ENCODE data around the gene ACAP1.
"Not testable (repeated sequence)": the region's sequence is repeated elsewhere in the genome, so short reads cannot be mapped to it uniquely, and the experiment has no call there.

ACAP1 gene

DNA sequence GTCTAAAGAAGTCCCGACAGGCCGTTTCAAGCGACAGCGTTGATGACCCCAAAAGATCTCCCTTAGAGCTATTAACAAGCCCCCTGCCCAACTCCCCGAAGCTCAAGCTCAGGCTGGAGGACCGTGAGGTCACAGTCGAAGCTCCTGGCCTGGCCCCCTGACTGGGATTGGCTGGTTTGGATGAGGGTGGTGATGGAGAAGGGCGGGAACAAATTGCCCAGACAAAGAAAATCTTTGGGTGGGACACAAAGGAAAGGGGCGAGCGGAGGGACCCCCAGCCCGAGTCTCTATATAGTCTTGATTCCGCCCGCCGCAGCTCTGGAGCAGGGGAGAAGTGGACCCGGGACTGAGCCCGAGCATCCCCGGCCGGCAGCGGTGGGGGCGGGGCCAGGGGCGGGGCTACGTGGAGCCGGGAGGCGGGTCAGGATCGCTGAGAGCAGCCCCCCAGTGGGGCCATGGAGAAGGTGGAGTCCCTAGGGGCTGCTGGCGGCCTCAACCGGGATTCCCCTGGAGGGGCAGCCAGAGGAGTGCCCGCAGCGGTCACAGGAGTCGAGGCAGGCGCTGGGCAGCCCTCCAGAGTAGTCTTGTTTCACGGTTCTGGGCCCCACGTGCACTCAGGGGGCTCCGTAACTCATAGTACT lies 6.2 kb upstream of the ACAP1 start:
- peak; percentile 94 for DNase-seq

DNA sequence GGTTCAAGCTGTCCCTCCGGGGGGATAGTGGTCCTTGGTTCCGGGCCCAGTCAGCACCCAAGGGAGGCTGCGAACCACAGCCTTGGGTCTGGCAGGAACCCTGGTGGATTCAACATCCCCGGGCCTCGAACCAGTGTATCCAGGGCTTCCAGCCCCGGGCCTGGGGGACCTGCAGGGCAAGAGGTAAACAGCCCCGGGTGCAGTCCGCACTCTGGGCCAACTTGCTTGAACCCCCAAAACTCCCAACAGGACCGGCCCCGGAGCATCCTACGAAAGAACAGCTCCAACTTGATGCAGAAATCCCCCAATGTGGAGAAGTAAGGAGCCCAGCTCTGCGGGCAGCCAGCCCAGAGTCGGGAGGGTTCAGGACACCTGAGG lies 5.7 kb upstream of the ACAP1 start:
- DNase-seq: no peak

DNA sequence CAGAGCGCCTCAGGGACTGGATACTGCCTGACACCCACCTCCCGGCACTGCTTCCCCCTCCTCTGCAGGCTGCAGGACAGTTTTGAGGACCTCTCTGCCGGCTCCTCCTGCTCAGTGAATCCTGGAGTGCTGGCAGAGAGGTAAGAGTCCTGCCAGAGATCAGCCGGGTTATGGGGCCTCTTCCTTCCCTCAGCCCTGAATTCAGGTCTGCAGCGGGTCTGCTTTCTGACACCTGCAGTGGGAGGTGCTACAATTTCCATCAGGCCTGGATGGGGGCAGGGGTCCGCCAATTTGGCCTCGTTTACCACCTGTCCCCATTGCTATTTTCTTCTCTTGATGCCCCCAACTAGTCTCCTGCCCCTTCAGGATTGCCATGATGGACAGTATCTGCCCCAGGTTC lies 4.2 kb upstream of the ACAP1 start:
- DNase-seq: no peak

DNA sequence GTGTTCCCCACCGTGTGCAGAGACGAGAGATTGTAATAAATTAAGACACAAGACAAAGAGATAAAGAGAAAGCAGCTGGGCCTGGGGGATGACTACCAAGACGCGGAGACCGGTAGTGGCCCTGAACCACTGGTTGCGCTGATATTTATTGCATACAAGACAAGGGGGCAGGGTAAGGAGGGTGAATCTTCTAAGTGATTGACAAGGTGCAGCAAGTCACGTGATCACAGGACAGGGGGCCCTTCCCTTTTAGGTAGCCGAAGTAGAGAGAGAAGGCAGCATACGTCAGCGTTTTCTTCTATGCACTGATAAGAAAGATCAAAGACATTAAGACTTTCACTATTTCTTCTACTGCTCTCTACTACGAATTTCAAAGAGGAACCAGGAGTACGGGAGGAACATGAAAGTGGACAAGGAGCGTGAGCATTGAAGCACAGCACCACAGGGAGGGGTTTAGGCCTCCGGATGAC lies 3.7 kb upstream of the ACAP1 start:
- DNase-seq: not testable (repeated sequence)

DNA sequence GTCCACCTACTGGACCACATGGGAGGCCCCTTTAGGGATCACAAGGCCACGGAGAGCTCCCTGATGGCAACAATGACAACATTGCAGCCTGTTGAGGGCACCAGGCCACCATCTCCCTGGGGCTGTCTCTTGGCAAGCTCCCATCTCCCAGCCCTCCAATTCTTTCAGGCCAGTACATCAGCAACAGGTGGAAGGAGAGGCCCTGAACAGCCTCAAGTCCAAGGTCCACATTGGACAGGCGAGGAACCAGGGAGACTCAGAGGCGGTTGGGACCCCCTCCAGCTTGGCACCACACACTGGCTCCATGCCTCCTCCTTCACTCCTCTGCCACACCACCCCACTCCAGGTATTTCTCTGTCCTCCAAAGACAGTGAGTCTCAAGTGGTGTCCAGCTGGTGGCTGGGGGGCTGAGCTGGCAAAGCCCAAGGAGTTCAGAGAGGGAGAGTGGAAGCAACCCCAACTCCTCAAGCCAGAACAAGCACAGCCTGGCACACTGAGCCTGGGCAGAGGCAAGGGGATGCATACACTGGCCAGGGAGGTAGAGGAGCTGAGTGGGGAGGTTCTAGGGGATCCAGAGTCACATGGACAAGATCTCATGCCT lies 1.3 kb upstream of the ACAP1 start:
- no peak for DNase-seq

DNA sequence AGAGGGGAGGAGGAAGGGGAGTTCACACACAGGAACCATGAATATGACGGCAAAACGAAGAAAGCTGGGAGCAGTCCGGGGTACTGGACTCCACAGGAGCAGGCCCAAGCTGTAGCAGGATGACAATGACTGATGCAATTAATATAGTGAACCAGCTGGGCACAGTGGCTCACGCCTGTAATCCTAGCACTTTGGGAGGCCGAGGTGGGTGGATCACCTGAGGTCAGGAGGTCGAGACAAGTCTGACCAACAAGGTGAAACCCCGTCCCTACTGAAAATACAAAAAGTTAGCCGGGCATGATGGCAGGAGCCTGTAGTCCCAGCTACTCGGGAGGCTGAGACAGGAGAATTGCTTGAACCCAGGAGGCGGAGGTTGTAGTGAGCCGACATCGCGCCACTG lies 564 bp upstream of the ACAP1 start:
- not testable (repeated sequence) for DNase-seq

DNA sequence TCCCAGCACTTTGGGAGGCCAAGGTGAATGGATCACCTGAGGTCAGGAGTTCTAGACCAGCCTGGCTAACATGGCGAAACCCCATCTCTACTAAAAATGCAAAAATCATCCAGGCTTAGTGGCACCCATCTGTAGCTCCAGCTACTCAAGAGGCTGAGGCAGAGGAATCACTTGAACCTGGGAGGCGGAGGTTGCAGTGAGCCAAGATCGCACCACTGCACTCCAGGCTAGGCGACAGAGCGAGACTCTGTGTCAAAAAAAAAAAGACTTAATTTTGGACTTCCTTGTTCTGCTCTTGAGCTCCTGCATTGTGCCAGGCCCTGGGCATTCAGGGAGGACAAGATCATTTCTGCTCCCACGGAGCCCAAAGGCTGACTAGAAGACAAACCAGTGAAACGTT lies 1.3 kb downstream of the ACAP1 start:
- DNase-seq: not testable (repeated sequence)

DNA sequence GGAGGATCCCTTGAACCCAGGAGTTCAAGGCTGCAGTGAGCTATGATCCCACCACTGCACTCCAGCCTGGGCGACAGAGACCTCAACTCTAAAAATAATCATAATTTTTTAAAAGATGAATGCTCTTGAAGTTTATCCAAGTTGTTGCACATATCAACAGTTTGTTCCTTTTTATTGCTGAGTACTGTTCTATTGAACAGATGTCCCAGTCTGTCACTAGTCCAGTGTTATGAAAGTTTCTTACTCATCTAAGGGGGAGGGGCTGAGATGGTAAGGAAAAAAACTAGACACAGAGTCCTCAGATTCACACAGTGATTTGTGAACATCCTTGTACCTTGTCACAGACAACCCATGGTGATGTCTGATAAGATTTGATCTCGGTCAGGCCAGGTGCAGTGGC lies 3.9 kb downstream of the ACAP1 start:
- no peak for DNase-seq

DNA sequence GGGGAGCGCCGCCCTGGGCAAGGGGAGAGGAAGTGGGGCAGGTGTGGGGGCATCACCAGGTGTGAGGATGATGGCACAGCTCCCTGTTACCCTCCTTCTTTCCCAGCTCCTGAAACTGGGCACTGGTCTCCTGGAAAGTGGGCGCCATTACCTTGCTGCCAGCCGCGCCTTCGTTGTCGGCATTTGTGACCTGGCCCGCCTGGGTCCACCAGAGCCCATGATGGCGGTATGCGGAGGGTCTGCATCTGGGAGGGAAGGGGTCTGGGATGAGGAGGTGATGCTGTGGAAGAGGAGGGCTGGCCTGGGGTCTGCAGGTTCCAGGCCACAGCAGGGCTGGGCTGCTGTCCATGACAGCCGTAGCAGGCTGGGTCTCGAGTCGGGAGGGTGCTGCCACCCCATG lies 5.5 kb downstream of the ACAP1 start:
- DNase-seq: no peak

DNA sequence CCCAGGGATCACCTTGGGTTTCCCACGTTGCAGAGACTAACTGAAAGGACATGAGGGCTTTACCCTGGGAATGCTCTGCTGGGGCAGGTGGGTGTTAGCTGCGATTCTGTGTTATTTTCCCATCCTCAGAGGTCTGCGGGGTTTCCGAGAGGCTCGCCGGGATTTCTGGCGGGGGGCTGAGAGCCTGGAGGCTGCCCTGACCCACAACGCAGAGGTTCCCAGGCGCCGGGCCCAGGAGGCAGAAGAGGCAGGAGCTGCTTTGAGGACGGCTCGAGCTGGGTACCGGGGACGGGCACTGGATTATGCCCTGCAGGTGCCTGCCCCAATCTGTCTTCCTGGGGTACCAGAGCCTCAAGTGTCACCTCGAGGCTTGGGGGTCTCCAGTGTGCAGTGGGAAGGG lies 6.9 kb downstream of the ACAP1 start:
- no peak for DNase-seq

DNA sequence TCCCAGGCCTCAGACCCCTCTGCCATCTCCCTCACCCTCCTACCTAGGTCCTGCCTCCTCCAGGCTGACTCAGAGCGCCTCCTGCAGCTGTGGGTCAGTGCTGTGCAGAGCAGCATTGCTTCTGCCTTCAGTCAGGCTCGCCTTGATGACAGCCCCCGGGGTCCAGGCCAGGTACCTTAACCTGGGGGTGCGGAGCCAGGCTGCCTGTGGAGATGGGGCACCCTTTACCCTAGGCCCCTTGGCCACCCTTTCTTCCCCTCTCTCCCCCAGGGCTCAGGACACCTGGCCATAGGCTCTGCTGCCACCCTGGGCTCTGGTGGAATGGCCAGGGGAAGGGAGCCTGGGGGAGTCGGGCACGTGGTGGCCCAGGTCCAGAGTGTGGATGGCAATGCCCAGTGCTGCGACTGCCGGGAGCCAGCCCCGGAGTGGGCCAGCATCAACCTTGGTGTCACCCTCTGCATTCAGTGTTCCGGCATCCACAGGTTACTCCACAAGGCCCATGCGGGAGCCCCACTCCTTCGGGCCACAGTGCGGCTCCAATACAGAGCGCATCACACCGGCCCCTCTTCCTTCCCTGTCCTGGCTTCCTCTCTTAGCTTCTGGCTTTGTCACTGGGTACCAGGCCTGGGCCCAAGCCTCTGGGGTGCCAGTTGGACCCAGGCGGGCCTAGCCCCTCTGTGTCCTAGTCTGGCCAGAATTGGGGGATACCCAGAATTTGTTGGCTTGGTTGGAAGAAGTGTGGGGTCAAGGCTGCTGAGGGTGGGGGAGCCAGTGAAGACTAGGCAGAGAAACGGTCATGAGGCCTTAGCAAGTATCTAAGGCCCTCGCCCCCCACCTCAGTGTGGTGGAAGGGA lies 10.7 kb downstream of the ACAP1 start:
- DNase-seq: no peak

DNA sequence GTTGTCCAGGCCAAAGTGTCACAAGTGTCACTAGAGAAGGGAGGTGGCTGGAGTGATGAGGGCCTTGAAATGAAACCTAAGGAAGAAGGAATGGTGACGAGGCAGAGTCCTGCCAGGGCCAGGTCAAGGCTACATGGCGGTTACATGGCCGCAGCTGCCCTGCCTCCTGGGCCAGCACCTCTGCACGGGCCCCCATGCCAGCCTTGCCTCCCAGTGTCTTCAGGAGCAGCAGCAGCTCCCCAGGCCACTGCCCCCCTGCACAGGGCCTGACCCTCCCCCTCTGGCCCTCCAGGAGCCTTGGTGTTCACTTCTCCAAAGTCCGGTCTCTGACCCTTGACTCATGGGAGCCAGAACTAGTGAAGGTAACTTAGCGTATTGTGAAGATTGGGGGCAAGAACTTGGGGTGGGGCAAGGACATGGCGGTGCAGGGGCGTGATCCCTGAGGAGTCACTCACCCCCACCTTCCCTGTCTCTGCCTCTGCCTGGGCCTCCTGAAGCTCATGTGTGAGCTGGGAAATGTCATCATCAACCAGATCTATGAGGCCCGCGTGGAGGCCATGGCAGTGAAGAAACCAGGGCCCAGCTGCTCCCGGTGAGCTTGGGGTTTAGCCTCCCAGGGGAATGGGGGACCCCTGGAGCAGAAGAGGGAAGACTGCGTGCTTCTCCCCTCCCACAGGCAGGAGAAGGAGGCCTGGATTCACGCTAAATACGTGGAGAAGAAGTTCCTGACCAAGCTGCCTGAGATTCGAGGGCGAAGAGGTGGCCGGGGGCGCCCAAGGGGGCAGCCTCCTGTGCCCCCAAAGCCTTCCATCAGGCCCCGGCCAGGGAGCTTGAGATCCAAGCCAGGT lies 11.5 kb downstream of the ACAP1 start:
- no peak for DNase-seq

DNA sequence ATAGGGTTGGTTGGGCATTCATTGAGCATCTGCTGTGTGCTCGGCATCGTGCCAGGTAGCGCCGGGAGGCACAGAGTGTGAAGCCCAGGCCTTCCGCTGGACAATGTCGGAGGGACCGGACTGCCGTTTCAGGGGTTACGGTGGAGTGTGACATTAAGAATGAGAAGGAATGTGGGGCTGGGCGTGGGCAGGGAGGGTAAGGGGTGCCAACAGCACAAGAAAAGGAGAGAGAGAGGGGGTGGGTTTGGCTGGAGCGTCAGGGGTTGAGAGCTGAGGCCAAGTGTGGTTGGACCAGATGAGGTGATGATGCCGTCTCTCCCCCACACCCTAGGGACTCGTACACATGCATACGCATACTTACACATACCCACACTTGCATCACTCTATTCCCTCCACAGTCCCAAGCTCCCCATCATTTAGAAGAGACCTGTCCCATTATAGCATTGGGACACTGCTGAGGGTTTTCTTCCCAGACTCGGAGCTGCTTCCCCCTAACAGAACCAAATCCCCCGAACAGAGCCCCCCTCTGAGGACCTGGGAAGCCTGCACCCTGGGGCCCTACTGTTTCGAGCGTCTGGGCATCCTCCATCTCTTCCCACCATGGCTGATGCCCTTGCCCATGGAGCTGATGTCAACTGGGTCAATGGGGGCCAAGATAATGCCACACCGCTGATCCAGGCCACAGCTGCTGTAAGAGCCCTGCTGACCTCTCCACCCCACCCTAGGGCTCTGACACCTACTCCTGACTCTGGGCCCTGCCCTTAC lies 12.3 kb downstream of the ACAP1 start:
- DNase-seq: no peak

DNA sequence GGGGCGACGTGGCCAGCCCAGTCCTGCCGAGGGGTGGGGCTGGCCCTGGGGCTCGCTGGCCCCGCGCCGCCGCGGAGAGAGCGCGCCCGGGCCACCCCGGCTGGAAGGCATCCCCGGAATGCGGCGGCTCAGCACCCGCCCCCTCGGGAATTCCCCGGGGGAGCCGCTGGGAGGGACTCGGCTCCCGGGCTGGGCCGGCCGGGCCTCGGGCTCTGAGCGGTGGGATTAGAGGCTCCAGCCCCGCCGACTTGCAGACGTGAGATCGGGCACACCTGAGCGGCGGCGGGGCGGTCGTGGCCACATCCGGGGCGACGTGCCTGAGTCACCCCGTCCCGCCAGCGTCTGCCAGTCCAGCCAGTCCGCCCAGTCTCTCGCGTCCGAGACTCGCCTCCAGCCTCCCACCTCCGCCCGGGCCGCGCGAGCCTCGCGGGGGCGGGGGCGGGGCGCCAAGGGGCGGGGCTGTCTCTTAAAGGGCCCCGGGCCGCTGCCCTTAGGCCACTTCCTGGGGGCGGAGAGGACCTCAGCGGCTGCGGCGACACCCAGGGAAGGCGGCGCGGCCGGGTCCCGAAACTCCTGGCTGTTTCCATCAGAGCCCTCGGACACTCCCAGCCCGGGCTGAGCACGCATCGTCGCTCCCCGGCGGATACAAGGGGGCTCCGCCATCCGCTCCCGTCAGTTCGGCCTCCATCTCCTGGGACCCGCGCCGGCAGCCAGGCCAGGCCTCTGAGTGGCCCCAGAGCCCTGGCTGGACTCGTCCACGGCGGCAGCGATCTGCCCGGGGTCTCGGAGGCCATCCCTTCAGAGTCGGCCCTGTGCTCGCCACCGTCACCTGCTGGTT lies 15.6 kb downstream of the ACAP1 start, which contains the start of gene KCTD11:
KCTD11 (plus strand) TSS at position 498 of the 838 bp plus-strand sequence.
- peak; percentile 81 for DNase-seq

DNA sequence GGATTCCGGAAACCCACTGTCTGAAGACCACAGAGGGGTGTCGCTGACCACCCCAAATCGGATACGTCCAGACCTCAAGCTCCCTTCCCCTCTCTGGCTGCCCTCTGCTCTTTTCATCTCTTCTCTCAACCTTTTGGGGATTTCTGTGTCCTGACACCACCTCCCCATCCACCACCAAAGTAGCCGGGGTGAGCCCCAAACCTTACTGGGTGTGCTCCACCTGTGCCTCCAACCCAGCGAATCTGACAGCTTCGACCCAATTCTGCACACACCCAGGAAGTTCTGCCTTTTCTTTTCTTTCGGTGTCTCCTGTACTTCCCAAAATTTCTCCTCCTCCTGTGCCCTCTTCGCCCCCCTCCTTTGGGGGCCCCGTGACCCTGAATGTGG lies 16.2 kb downstream of the ACAP1 start:
- no peak for DNase-seq

DNA sequence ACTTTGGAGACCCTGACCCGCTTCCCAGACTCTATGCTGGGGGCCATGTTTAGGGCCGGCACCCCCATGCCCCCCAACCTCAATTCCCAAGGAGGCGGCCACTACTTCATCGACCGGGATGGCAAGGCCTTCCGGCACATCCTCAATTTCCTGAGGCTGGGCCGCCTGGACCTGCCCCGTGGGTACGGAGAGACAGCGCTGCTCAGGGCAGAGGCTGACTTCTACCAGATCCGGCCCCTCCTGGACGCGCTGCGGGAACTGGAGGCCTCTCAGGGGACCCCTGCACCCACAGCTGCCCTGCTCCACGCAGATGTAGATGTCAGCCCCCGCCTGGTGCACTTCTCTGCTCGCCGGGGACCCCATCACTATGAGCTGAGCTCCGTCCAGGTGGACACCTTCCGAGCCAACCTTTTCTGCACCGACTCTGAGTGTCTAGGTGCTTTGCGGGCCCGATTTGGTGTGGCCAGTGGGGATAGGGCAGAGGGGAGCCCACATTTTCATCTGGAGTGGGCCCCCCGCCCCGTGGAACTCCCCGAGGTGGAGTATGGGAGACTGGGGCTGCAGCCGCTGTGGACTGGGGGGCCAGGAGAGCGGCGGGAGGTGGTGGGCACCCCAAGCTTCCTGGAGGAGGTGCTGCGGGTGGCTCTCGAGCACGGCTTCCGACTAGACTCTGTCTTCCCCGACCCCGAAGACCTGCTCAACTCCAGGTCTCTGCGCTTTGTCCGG lies 16.7 kb downstream of the ACAP1 start:
- DNase-seq: no peak

DNA sequence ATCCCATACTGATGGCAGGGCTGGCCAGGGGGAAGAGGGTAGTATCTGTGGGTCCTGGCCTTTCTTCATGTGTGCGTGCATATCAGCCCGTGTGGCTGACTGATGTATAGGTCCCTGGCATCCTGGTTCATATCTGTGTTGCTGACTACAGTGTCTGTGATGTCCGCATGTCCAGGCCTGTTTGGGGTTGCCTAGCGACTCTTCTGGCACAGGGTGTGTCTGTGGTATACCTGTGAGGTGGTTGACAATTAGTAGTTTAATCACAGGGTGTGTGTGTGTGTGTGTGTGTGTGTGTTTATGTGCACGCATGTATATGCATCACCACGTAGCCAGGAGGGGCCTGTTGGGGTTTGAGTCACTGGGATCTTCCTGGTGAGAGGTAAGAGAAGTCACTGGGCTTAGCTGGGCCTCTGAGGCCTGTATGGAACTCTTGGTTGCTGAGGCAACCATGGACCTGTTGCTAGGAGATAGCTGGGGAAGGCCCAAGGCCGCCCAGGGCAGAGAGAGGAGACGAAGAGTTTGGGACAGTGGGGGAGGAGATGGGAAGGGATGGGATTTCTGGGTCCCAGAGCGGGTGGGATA lies 18.0 kb downstream of the ACAP1 start:
- DNase-seq: peak; percentile 27

DNA sequence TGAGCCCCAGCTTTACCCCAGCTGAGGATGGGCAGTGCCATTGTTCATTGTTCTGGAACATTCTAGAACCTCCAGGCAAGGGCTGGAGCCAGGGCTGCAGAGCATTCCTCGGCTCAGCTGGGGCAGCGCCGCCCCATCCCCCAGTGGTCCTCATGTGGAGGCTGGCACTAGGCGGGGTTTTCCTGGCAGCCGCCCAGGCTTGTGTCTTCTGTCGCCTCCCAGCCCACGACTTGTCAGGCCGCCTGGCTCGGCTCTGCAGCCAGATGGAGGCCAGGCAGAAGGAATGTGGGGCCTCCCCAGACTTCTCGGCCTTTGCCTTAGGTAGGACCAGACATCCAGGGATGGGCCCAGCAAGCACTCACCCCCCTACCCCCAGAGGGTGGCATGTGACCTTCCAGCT lies 18.7 kb downstream of the ACAP1 start, which contains the start of gene TMEM95:
TMEM95 (plus strand) TSS at position 104 of the 400 bp plus-strand sequence; CDS start at position 153, 49 bp downstream.
- no peak for DNase-seq

DNA sequence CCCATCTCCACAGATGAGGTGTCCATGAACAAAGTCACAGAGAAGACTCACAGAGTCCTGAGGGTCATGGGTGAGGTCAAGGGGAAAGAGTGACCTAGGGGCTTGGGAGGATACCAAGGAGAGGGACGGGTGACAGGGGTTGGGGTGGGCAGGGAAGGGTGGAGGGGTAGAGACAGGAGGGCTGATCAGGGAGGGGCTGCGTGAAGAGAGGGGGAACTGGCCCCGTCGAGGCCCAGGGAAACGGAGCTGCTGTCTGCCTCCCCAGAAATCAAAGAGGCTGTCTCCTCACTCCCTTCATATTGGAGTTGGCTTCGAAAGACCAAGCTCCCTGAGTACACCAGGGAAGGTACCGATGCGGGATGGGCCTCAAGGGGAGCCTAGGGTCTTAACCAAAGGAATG lies 19.2 kb downstream of the ACAP1 start:
- DNase-seq: no peak

DNA sequence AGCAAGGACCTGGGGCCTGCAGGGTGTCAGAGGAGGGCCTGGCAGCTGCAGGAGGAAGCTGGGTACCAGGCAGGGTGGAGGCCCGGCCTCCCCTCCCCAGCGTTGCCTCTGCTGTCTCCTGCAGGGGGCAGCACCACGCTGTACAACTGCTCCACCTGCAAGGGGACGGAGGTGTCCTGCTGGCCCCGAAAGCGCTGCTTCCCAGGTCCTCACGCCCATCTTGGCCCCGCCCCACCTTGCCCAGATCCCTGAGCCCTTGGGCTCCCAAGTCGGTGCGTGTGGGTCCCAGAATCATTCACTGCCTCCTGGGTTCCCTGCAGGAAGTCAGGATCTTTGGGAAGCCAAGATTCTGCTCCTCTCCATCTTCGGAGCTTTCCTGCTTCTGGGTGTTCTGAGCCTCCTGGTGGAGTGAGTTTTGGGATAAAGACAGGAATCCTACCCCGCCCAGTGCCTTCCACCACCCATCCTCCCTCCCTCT lies 19.8 kb downstream of the ACAP1 start:
- peak; percentile 93 for DNase-seq

All from NCI-H82 (cell line).